ENCODE results near the gene MLH3.

- TF ChIP-seq CTCF (IDR thresholded peaks at IDR 0.05; ENCODE audit: low read depth, low read length): no peak
- TF ChIP-seq POLR2A (IDR thresholded peaks at IDR 0.05; ENCODE audit: extremely low read depth, insufficient read length): no peak
- no peak for TF ChIP-seq MYC (IDR thresholded peaks at IDR 0.05; ENCODE audit: low read depth, low read length)
Measured at GRCh38 chr14:75046899-75047298, 4.4 kb downstream of the MLH3 start.

Measured in NB4 (cell line).